Activated CD8-positive, alpha-beta T cell treated with anti-CD3 and anti-CD28 coated beads for 36 hours (primary cell): ENCODE measurements around the gene AMIGO3. TPM values are rescaled to one million over a fixed set of nuclear protein-coding genes. Genes with fewer than 3 reads are reported as not detected.

Source experiments
- ATAC-seq: fragments of 200-7000 bp; cut with Tn5 transposase; one replicate; pipeline ENCODE4 v1.10.0; 2021; ENCODE audit warnings: mild to moderate bottlenecking, moderate library complexity
- CTCF ChIA-PET: fragments of 350-600 bp; sonication (Branson Sonifier 250); formaldehyde crosslinking; loops from one replicate; lab custom pipeline; 2021; ENCODE audit warnings: antibody characterized with exemption; lab: Charles Lee
- POLR2A ChIA-PET: fragments of 350-600 bp; sonication (Branson Sonifier 250); formaldehyde crosslinking; loops from one replicate; lab custom pipeline; 2021; ENCODE audit warnings: antibody characterized with exemption; lab: Charles Lee
- DNase-seq: peaks from one replicate; pipeline ENCODE4 v3.0.0-alpha.2; 2020
- H3K27ac Mint-ChIP-seq: one replicate; pipeline ENCODE4 v1.8.0; 2021; ENCODE audit warnings: mild to moderate bottlenecking, mixed read lengths
- H3K27me3 Mint-ChIP-seq: one replicate; pipeline ENCODE4 v1.8.0; 2021; ENCODE audit warnings: mixed read lengths
- H3K36me3 Mint-ChIP-seq: one replicate; pipeline ENCODE4 v1.8.0; 2021; ENCODE audit warnings: low read depth, mixed read lengths
- H3K4me1 Mint-ChIP-seq: one replicate; pipeline ENCODE4 v1.8.0; 2021; ENCODE audit warnings: low read depth, mixed read lengths
- H3K4me3 Mint-ChIP-seq: one replicate; pipeline ENCODE4 v1.8.0; 2021; ENCODE audit warnings: mild to moderate bottlenecking, moderate library complexity, mixed read lengths
- H3K9me3 Mint-ChIP-seq: one replicate; pipeline ENCODE4 v1.8.0; 2021; ENCODE audit warnings: mixed read lengths
- intact Hi-C: fragments of 100-400 bp; cut with micrococcal nuclease; formaldehyde crosslinking; loops from one replicate; pipeline ENCODE4 v1.10.0; 2022
- total RNA-seq, 2 experiments: library from RNA; stranded (reverse); gene quantifications; one replicate each; pipeline ENCODE4 v1.2.3, GENCODE V29; 2021
- TF ChIP-seq, protein P1 (sequence below): fragments of 200-600 bp; IDR thresholded peaks from one replicate; pipeline ENCODE4 v1.8.0; 2022; ENCODE audit warnings: antibody characterized with exemption, mild to moderate bottlenecking

AMIGO3 gene
- total RNA-seq, 2 experiments from 2014 or later: 0.23 TPM; not detected in 1

GRCh38 chr3:49723296-49723627 lies 3.8 kb upstream of the AMIGO3 start:
- peak; percentile 80 for DNase-seq
- POLR2A ChIA-PET: interaction anchor here (0.9 to 7.6 kb wide), 7 partner anchors 9 to 217 kb away, joined by 3 to 40 read pairs (median 4); partner anchors contain the start of gene RBM6
- peaks cover 26% of the 10 kb centered on the region for H3K4me1 Mint-ChIP-seq

DNA sequence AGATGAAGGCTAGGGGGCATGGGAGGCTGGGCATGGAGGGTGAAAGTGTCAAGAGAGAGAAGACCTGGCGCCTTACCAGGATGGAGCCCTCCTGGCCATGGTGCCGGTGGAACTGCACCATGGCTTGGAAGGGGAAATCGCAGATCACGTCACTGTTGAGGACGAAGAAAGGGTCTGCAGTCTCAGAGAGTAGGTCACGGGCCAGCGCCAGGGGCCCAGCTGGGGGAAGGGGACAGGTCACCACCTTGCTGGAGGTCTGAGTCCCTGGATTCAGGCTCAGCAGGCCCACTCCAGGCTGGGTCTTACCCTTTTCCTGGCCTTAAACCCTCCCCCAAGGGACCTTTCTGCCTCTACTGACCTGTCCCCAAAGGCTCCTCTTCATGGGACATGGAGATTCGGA lies 3.4 kb upstream of the AMIGO3 start:
- H3K27ac Mint-ChIP-seq: peak overlapping the region; percentile 97
- H3K9me3 Mint-ChIP-seq: no peaks in the 10 kb centered on the region
- no peak for ATAC-seq
- intact Hi-C loops: no loop called here
- POLR2A ChIA-PET: interaction anchor here (0.7 to 7.6 kb wide), 6 partner anchors 11 to 89 kb away, joined by 3 to 40 read pairs (median 4); partner anchors contain the start of gene INKA1
- CTCF ChIA-PET: interaction anchor here (1.4 kb wide), 1 partner anchor 183 kb away, joined by 5 read pairs; no protein-coding TSS in a partner anchor
- peak overlapping the region; percentile 92 for H3K4me3 Mint-ChIP-seq
- H3K36me3 Mint-ChIP-seq: peaks cover 17% of the 10 kb centered on the region
- H3K4me1 Mint-ChIP-seq: peaks cover 26% of the 10 kb centered on the region
- DNase-seq: no peak
- no peaks in the 10 kb centered on the region for H3K27me3 Mint-ChIP-seq
- TF ChIP-seq, protein P1, sequence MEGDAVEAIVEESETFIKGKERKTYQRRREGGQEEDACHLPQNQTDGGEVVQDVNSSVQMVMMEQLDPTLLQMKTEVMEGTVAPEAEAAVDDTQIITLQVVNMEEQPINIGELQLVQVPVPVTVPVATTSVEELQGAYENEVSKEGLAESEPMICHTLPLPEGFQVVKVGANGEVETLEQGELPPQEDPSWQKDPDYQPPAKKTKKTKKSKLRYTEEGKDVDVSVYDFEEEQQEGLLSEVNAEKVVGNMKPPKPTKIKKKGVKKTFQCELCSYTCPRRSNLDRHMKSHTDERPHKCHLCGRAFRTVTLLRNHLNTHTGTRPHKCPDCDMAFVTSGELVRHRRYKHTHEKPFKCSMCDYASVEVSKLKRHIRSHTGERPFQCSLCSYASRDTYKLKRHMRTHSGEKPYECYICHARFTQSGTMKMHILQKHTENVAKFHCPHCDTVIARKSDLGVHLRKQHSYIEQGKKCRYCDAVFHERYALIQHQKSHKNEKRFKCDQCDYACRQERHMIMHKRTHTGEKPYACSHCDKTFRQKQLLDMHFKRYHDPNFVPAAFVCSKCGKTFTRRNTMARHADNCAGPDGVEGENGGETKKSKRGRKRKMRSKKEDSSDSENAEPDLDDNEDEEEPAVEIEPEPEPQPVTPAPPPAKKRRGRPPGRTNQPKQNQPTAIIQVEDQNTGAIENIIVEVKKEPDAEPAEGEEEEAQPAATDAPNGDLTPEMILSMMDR: no peak

More at GRCh38 chr3:49723296-49723627, 3.8 kb upstream of the AMIGO3 start:
- TF ChIP-seq, protein P1: no peak
- Mint-ChIP-seq H3K4me3 (peak overlapping the region; percentile 92), H3K36me3 (peaks cover 19% of the 10 kb centered on the region), H3K27ac (peak overlapping the region; percentile 97), H3K27me3 (no peaks in the 10 kb centered on the region), H3K9me3 (no peaks in the 10 kb centered on the region)
- intact Hi-C loops: no loop called here
- CTCF ChIA-PET: interaction anchor here (1.3 to 1.4 kb wide), 3 partner anchors 21 to 183 kb away, joined by 5 read pairs; partner anchors contain the start of gene INKA1
- peak; percentile 11 for ATAC-seq

GRCh38 chr3:49721896-49722781 lies 2.7 kb upstream of the AMIGO3 start:
- DNase-seq (no peak), ATAC-seq (no peak)
- TF ChIP-seq, protein P1: no peak
- ChIA-PET CTCF (interaction anchor here (1.0 kb wide), 1 partner anchor 21 kb away, joined by 3 read pairs; no protein-coding TSS in a partner anchor), POLR2A (interaction anchor here (0.5 to 7.6 kb wide), 6 partner anchors 10 to 117 kb away, joined by 3 to 40 read pairs (median 4); partner anchors contain the start of gene INKA1)
- peak overlapping the region; percentile 92 for H3K4me3 Mint-ChIP-seq
- peak overlapping the region; percentile 97 for H3K27ac Mint-ChIP-seq
- no peaks in the 10 kb centered on the region for H3K9me3 Mint-ChIP-seq
- H3K36me3 Mint-ChIP-seq: peaks cover 13% of the 10 kb centered on the region
- H3K27me3 Mint-ChIP-seq: no peaks in the 10 kb centered on the region
- intact Hi-C loops: no loop called here
- H3K4me1 Mint-ChIP-seq: peaks cover 26% of the 10 kb centered on the region

DNA sequence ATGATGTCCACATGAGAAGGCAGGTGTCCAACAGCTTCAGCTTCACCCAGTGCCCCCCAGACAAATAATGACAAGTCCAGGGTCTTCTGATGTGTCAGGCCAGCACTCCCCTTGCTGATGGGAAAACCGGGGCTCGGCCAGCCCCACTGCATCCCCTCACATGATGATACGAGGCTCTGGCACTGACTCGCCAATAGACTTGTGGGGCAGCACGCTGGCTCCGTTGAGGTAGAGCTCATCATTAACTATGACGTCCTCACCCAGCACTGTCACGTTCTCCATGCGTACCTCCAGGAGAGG lies 2.1 kb upstream of the AMIGO3 start:
- intact Hi-C loops: no loop called here
- Mint-ChIP-seq H3K27me3 (no peaks in the 10 kb centered on the region), H3K27ac (no peak overlapping the region), H3K9me3 (no peaks in the 10 kb centered on the region), H3K4me3 (no peak overlapping the region), H3K36me3 (peaks cover 13% of the 10 kb centered on the region), H3K4me1 (peaks cover 26% of the 10 kb centered on the region)
- CTCF ChIA-PET: interaction anchor here (1.0 to 3.3 kb wide), 2 partner anchors 20 to 118 kb away, joined by 3 to 13 read pairs; no protein-coding TSS in a partner anchor
- POLR2A ChIA-PET: interaction anchor here (0.5 to 7.6 kb wide), 5 partner anchors 8 to 117 kb away, joined by 3 to 40 read pairs (median 4); no protein-coding TSS in a partner anchor
- no peak for DNase-seq
- TF ChIP-seq, protein P1: no peak
- no peak for ATAC-seq
